ENCODE results near the gene ANKRD13A. TPM values are rescaled to one million over a fixed set of nuclear protein-coding genes. Genes with fewer than 3 reads are reported as not detected.
A peak's percentile ranks its signal among the peaks of the same experiment; 100 is the strongest.
"Not testable (repeated sequence)": the region's sequence is repeated elsewhere in the genome, so short reads cannot be mapped to it uniquely, and the experiment has no call there.

The ANKRD13A gene
- total and polyA plus RNA-seq, 2 donors (not counting 3 experiments of a cell fraction or from before 2014, with no cell fraction given) = 37.0 to 43.9 TPM

DNA sequence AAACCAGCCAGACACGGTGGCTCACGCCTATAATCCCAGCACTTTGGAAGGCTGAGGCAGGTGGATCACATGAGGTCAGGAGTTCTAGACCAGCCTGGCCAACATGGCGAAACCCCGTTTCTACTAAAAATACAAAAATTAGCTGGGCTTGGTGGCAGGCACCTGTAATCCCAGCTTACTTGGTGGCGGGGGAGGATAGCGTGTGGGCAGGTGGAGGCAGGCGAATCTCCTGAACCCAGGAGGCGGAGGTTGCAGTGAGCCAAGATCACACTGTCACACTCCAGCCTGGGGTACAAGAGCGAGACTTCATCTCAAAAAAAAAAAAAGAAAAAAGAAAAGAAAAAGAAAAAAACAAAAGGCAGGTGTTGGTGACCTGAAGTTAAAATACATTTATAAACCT, 73.4 kb downstream of the ANKRD13A start:
- Histone ChIP-seq H2AFZ (ENCODE audit: low read depth, low read length) (peak overlapping the region; percentile 74), H3K4me2 (ENCODE audit: insufficient read depth, low read length) (peak overlapping the region; percentile 81), H3K4me3 (replicated peaks in 1 of 3; ENCODE audit: insufficient read depth in 1 of 3, low read depth in 1 of 3, low read length in 3 of 3) (peak overlapping the region in 1 of 3 experiments; percentile 51)
- CTCF ChIA-PET; H3K79me2 ChIP-seq (ENCODE audit: control insufficient read depth, insufficient read depth, low read length); BruUV-seq (replicated peaks); H3K4me1 ChIP-seq (ENCODE audit: control insufficient read depth, extremely low read depth, insufficient read depth, low read length); H3K9ac ChIP-seq (replicated peaks; ENCODE audit: extremely low read depth, insufficient read depth, low read length); dilution Hi-C loops (cut with MboI; ENCODE audit: extremely low pct_ligation_motif_present, low sequenced_read_pairs); DNase-seq (ENCODE audit: low read depth, low spot score); H3K27me3 ChIP-seq (ENCODE audit: control insufficient read depth in 2 of 2, insufficient read depth in 2 of 2, low read length in 2 of 2); H3K27ac ChIP-seq (ENCODE audit: insufficient read depth, low read depth, low read length); intact Hi-C loops (cut with micrococcal nuclease); H3K9me1 ChIP-seq (replicated peaks; ENCODE audit: control insufficient read depth, extremely low read depth, insufficient read depth, low read length); FAIRE-seq; POLR2A ChIA-PET; H4K20me1 ChIP-seq (replicated peaks; ENCODE audit: control insufficient read depth, extremely low read depth, insufficient read depth, low read length); H3K36me3 ChIP-seq (ENCODE audit: control insufficient read depth in 2 of 2, extremely low read depth in 1 of 2, insufficient read depth in 2 of 2, low read length in 2 of 2); H3K9me3 ChIP-seq (replicated peaks; ENCODE audit: control insufficient read depth, insufficient read depth, low read length): not testable (repeated sequence)

DNA sequence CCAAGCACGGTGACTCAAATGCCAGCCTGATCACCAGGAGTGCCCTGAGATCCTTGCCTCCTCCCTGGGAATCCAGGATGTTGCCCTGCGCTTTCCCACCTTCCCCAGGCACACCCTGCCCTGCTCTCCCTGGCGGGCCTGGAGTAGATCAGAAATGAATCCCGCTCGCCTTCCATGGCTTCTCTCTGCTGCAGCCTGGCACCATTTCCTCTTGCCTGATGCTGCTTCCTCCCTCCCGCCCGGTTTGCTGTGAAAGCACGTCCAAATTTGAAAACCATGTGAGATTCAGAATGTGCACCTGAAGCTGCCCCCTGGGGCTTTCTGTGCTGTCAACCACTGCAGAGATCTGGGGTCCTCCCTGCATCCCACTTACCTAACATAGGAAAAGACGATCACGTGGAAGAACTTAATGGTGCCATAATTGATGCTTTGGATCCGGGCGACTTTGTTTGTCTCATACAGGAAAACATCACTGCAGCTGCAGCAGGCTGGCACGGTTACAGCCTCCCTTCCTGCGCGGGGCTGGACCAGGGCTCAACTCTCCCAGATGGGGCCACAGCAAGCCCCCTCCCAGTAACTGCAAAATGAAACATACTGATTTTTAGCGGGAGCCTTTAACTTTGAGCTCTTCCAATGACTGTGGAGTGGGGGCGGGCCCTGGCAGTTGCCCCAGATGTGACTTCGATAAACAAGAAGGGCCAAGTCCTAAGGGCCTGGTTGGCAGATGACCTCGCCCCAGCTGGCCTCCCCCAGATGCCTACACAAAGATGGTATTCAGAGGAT, 74.0 kb downstream of the ANKRD13A start:
- Histone ChIP-seq H3K79me2 (ENCODE audit: control insufficient read depth, insufficient read depth, low read length) (no peaks in the 10 kb centered on the region), H3K27ac (ENCODE audit: insufficient read depth, low read depth, low read length) (no peak overlapping the region), H3K4me1 (ENCODE audit: control insufficient read depth, extremely low read depth, insufficient read depth, low read length) (peaks cover 4% of the 10 kb centered on the region), H3K36me3 (ENCODE audit: control insufficient read depth in 2 of 2, extremely low read depth in 1 of 2, insufficient read depth in 2 of 2, low read length in 2 of 2) (no peaks in the 10 kb centered on the region), H3K4me3 (replicated peaks in 1 of 3; ENCODE audit: insufficient read depth in 1 of 3, low read depth in 1 of 3, low read length in 3 of 3) (peak overlapping the region; percentile 28 to 51 (median 36)), H2AFZ (ENCODE audit: low read depth, low read length) (peak overlapping the region; percentile 74), H3K4me2 (ENCODE audit: insufficient read depth, low read length) (peak overlapping the region; percentile 81), H3K9me1 (replicated peaks; ENCODE audit: control insufficient read depth, extremely low read depth, insufficient read depth, low read length) (no peaks in the 10 kb centered on the region), H4K20me1 (replicated peaks; ENCODE audit: control insufficient read depth, extremely low read depth, insufficient read depth, low read length) (no peaks in the 10 kb centered on the region), H3K9ac (replicated peaks; ENCODE audit: extremely low read depth, insufficient read depth, low read length) (no peak overlapping the region), H3K9me3 (replicated peaks; ENCODE audit: control insufficient read depth, insufficient read depth, low read length) (no peaks in the 10 kb centered on the region), H3K27me3 (ENCODE audit: control insufficient read depth in 2 of 2, insufficient read depth in 2 of 2, low read length in 2 of 2) (no peaks in the 10 kb centered on the region)
- FAIRE-seq (peak; percentile 87), DNase-seq (ENCODE audit: low read depth, low spot score) (peak; percentile 30)
- TF ChIP-seq POLR2AphosphoS5 (IDR thresholded peaks at IDR 0.05; ENCODE audit: insufficient read depth, low read depth, low read length) = no peak
- TF ChIP-seq MAX (IDR thresholded peaks at IDR 0.05; ENCODE audit: insufficient read depth, insufficient read length) = no peak
- no peak for TF ChIP-seq POLR2A (IDR thresholded peaks at IDR 0.05; ENCODE audit: low read depth, low read length)
- TF ChIP-seq GATA2 (IDR thresholded peaks at IDR 0.05; ENCODE audit: insufficient read depth, insufficient read length, low read depth, low read length) = no peak
- no peak for TF ChIP-seq EZH2 (IDR thresholded peaks at IDR 0.05; ENCODE audit: borderline replicate concordance, low read depth, low read length, severe bottlenecking)
- no TSS peak for BruUV-seq (replicated peaks)
- intact Hi-C loops (cut with micrococcal nuclease) (no loop called here), dilution Hi-C loops (cut with MboI; ENCODE audit: extremely low pct_ligation_motif_present, low sequenced_read_pairs) (no loop called here)
- ChIA-PET CTCF (no interaction called here), POLR2A (no interaction called here)
